ENCODE data around the gene GNG4. TPM values are rescaled to one million over a fixed set of nuclear protein-coding genes. Genes with fewer than 3 reads are reported as not detected.

Gene GNG4
- total RNA-seq, 1 donor from 2014 or later = 3.8 TPM

DNA sequence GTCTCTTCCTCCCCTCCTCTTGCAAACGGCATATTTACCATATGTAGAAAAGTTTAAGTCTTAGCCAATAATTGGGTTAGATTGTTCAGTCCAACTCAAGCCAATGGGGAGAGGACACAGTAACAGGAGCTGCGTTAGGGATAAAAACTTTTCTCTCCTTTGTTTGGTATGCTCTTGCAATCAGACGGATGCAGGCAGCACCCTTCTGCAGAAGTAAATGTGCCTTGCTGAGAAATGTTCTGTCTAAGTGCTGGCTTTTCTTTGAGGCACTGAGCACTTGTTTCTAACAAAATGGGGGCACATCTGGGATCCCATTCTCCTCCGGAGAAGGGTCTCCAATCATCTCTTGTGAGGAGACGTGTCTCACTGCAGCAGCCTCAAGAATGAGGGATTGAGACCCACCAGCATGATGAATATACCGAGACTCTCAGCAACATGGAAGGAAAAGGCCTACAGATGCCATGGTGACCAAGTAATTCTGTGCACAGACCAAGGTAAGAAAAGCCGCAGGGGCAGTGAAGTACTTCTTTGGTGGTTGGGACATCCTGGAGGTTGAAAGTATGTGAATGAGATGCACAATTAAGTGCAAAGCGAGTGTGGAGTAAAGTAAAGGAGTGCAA is 20.7 kb upstream of the GNG4 start:
- Histone ChIP-seq H3K4me3 (ENCODE audit: insufficient read depth, low read depth, low read length) (no peak overlapping the region), H3K27ac (ENCODE audit: low read depth, low read length) (no peak overlapping the region), H3K4me2 (ENCODE audit: low read length) (no peak overlapping the region), H3K4me1 (ENCODE audit: insufficient read depth, low read length) (no peaks in the 10 kb centered on the region), H3K27me3 (ENCODE audit: insufficient read depth, low read length) (no peaks in the 10 kb centered on the region), H3K9me3 (ENCODE audit: insufficient read depth, low read depth, low read length) (peaks cover 25% of the 10 kb centered on the region), H2AFZ (ENCODE audit: low read depth, low read length) (no peak overlapping the region), H4K20me1 (ENCODE audit: insufficient read depth, low read length) (no peaks in the 10 kb centered on the region), H3K9ac (ENCODE audit: low read length) (no peak overlapping the region), H3K36me3 (ENCODE audit: insufficient read depth, low read length) (no peaks in the 10 kb centered on the region), H3K79me2 (ENCODE audit: insufficient read depth, low read length) (no peaks in the 10 kb centered on the region)
- DNase-seq (ENCODE audit: low read depth) = peak; percentile 28
- H3K27me3 Mint-ChIP-seq (ENCODE audit: low read depth, unreplicated experiment) = no peaks in the 10 kb centered on the region
- no peak overlapping the region for H3K27ac Mint-ChIP-seq (ENCODE audit: unreplicated experiment)
- peaks cover 50% of the 10 kb centered on the region for H3K9me3 Mint-ChIP-seq (ENCODE audit: unreplicated experiment)
- TF ChIP-seq, protein P1, sequence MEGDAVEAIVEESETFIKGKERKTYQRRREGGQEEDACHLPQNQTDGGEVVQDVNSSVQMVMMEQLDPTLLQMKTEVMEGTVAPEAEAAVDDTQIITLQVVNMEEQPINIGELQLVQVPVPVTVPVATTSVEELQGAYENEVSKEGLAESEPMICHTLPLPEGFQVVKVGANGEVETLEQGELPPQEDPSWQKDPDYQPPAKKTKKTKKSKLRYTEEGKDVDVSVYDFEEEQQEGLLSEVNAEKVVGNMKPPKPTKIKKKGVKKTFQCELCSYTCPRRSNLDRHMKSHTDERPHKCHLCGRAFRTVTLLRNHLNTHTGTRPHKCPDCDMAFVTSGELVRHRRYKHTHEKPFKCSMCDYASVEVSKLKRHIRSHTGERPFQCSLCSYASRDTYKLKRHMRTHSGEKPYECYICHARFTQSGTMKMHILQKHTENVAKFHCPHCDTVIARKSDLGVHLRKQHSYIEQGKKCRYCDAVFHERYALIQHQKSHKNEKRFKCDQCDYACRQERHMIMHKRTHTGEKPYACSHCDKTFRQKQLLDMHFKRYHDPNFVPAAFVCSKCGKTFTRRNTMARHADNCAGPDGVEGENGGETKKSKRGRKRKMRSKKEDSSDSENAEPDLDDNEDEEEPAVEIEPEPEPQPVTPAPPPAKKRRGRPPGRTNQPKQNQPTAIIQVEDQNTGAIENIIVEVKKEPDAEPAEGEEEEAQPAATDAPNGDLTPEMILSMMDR (IDR thresholded peaks at IDR 0.05; ENCODE audit: insufficient read depth, low read depth, low read length) = no peak
- no peak for TF ChIP-seq EZH2 (IDR thresholded peaks at IDR 0.05; ENCODE audit: insufficient read depth, low read length)
- H3K4me1 Mint-ChIP-seq (ENCODE audit: low read depth, unreplicated experiment) = peaks cover 6% of the 10 kb centered on the region
- FAIRE-seq = no peak
- H3K36me3 Mint-ChIP-seq (ENCODE audit: low read depth, unreplicated experiment) = peaks cover 52% of the 10 kb centered on the region
- H3K4me3 Mint-ChIP-seq (ENCODE audit: unreplicated experiment) = no peak overlapping the region

DNA sequence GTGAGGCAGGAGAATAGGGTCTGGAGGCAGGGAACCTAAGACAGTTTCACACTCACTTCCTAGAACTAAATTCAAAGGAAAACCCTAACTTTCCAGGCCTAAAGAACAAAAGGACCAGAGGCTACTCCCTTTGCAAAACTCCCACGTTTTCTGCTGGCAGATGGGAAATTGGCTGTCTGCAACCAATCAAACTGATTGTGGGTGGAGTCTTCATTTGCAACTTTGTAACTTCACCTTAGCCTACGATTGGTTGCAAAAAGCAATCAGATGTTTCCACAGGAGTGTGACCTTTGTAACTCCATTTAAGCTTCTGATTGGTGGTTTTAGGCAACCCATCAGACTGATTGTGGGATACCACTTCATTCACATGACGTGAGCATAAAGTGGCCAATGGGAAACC is 19.7 kb upstream of the GNG4 start:
- no peaks in the 10 kb centered on the region for H3K36me3 ChIP-seq (ENCODE audit: insufficient read depth, low read length)
- Mint-ChIP-seq H3K4me3 (ENCODE audit: unreplicated experiment) (no peak overlapping the region), H3K9me3 (ENCODE audit: unreplicated experiment) (peaks cover 44% of the 10 kb centered on the region), H3K27me3 (ENCODE audit: low read depth, unreplicated experiment) (no peaks in the 10 kb centered on the region), H3K36me3 (ENCODE audit: low read depth, unreplicated experiment) (peaks cover 46% of the 10 kb centered on the region), H3K27ac (ENCODE audit: unreplicated experiment) (no peak overlapping the region), H3K4me1 (ENCODE audit: low read depth, unreplicated experiment) (peaks cover 3% of the 10 kb centered on the region)
- H3K9me3 ChIP-seq (ENCODE audit: insufficient read depth, low read depth, low read length) = peaks cover 17% of the 10 kb centered on the region
- H3K4me2 ChIP-seq (ENCODE audit: low read length) = no peak overlapping the region
- DNase-seq (ENCODE audit: low read depth) (no peak), FAIRE-seq (no peak)
- H3K27me3 ChIP-seq (ENCODE audit: insufficient read depth, low read length) = no peaks in the 10 kb centered on the region
- no peak overlapping the region for H3K9ac ChIP-seq (ENCODE audit: low read length)
- no peaks in the 10 kb centered on the region for H4K20me1 ChIP-seq (ENCODE audit: insufficient read depth, low read length)
- no peaks in the 10 kb centered on the region for H3K79me2 ChIP-seq (ENCODE audit: insufficient read depth, low read length)
- H2AFZ ChIP-seq (ENCODE audit: low read depth, low read length) = no peak overlapping the region
- H3K4me1 ChIP-seq (ENCODE audit: insufficient read depth, low read length) = no peaks in the 10 kb centered on the region
- H3K27ac ChIP-seq (ENCODE audit: low read depth, low read length) = no peak overlapping the region
- no peak overlapping the region for H3K4me3 ChIP-seq (ENCODE audit: insufficient read depth, low read depth, low read length)
- TF ChIP-seq, protein P1 (IDR thresholded peaks at IDR 0.05; ENCODE audit: insufficient read depth, low read depth, low read length) = no peak
- TF ChIP-seq EZH2 (IDR thresholded peaks at IDR 0.05; ENCODE audit: insufficient read depth, low read length) = no peak

DNA sequence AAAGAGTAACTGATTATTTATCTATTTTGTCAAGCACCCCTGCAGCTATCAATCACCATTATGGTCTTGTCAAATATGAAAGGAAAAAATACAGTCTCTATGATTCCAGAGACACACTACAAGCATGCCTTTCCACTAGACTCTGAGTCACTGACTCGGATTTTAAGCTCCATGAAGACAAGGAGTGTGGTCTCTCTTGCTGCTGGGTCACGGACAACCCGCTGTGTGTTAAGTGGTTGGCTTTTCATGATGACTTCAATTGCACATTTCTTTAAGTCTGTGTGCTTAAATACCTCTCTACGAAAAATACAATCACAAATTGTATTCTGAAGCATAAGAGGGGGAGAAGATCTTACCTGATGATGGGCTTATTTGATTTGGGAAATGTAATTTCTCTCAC is 14.0 kb upstream of the GNG4 start:
- H3K4me2 ChIP-seq (ENCODE audit: low read length) = no peak overlapping the region

More for the DNA sequence above, 14.0 kb upstream of the GNG4 start:
- DNase-seq (ENCODE audit: low read depth) (no peak), FAIRE-seq (no peak)
- no peak overlapping the region for H3K4me3 Mint-ChIP-seq (ENCODE audit: unreplicated experiment)
- no peak overlapping the region for H3K27ac Mint-ChIP-seq (ENCODE audit: unreplicated experiment)
- no peak overlapping the region for H2AFZ ChIP-seq (ENCODE audit: low read depth, low read length)
- H3K9me3 Mint-ChIP-seq (ENCODE audit: unreplicated experiment) = peaks cover 12% of the 10 kb centered on the region
- no peak overlapping the region for H3K9ac ChIP-seq (ENCODE audit: low read length)
- TF ChIP-seq, protein P1 (IDR thresholded peaks at IDR 0.05; ENCODE audit: insufficient read depth, low read depth, low read length) = no peak
- no peak for TF ChIP-seq EZH2 (IDR thresholded peaks at IDR 0.05; ENCODE audit: insufficient read depth, low read length)
- H3K4me1 ChIP-seq (ENCODE audit: insufficient read depth, low read length) = no peaks in the 10 kb centered on the region
- no peaks in the 10 kb centered on the region for H3K79me2 ChIP-seq (ENCODE audit: insufficient read depth, low read length)
- no peak overlapping the region for H3K27ac ChIP-seq (ENCODE audit: low read depth, low read length)
- H4K20me1 ChIP-seq (ENCODE audit: insufficient read depth, low read length) = no peaks in the 10 kb centered on the region
- no peaks in the 10 kb centered on the region for H3K9me3 ChIP-seq (ENCODE audit: insufficient read depth, low read depth, low read length)
- H3K27me3 ChIP-seq (ENCODE audit: insufficient read depth, low read length) = no peaks in the 10 kb centered on the region
- no peaks in the 10 kb centered on the region for H3K27me3 Mint-ChIP-seq (ENCODE audit: low read depth, unreplicated experiment)
- peaks cover 15% of the 10 kb centered on the region for H3K36me3 Mint-ChIP-seq (ENCODE audit: low read depth, unreplicated experiment)
- H3K36me3 ChIP-seq (ENCODE audit: insufficient read depth, low read length) = no peaks in the 10 kb centered on the region
- H3K4me1 Mint-ChIP-seq (ENCODE audit: low read depth, unreplicated experiment) = no peaks in the 10 kb centered on the region
- no peak overlapping the region for H3K4me3 ChIP-seq (ENCODE audit: insufficient read depth, low read depth, low read length)

All from astrocyte (in vitro differentiated cells and primary cell).